K562 (cell line): ENCODE results near the gene PRKCE.

Experiments used
- ARHGAP35 ChIP-seq: fragments of 450-650 bp; IDR thresholded peaks from 2 replicates; pipeline ENCODE4 v1.6.1; 2018; ENCODE audit not compliant: partially characterized antibody
- CBX5 ChIP-seq: IDR thresholded peaks from 2 replicates; pipeline ENCODE4 v1.6.1; 2014; ENCODE audit warnings: low read depth, borderline replicate concordance
- DNMT1 ChIP-seq: fragments of 450-650 bp; IDR thresholded peaks from 2 replicates; pipeline ENCODE4 v1.6.1; 2016; ENCODE audit warnings: antibody characterized with exemption, mild to moderate bottlenecking
- POLR2A ChIP-seq: fragments of 450-650 bp; conservative IDR thresholded peaks from 2 replicates; pipeline ENCODE4 v1.6.1; 2016
- POLR2AphosphoS5 ChIP-seq: IDR thresholded peaks from 2 replicates; pipeline ENCODE4 v1.6.1; 2011; ENCODE audit warnings: mild to moderate bottlenecking, low read depth, low read length, moderate library complexity; ENCODE audit not compliant: control insufficient read depth, insufficient read depth
- TCF7 ChIP-seq: sonication (generic); IDR thresholded peaks from 2 replicates; pipeline ENCODE4 v1.6.1; 2016; ENCODE audit warnings: antibody characterized with exemption, borderline replicate concordance
- ZNF431 ChIP-seq: sonication (generic); formaldehyde crosslinking; IDR thresholded peaks from 2 replicates; pipeline ENCODE4 v1.8.0; 2022; ENCODE audit warnings: mild to moderate bottlenecking, missing genetic modification reagents
- TF ChIP-seq, protein P1 (sequence below): fragments of 450-650 bp; IDR thresholded peaks from 2 replicates; pipeline ENCODE4 v1.7.1; 2018; ENCODE audit warnings: mild to moderate bottlenecking, low read depth; ENCODE audit not compliant: partially characterized antibody
- TF ChIP-seq, protein P2 (sequence below): fragments of 450-650 bp; formaldehyde crosslinking; IDR thresholded peaks from 2 replicates; pipeline ENCODE4 v1.4.0; 2020; ENCODE audit warnings: mild to moderate bottlenecking, moderate library complexity
- TF ChIP-seq, protein P3 (sequence below), 2 experiments: fragments of 450-650 bp in 1 of 2; sonication (generic) in 1 of 2; formaldehyde crosslinking in 1 of 2; IDR thresholded peaks in 1 of 2; conservative IDR thresholded peaks in 1 of 2; 2 replicates each; pipeline versions ENCODE4 v1.6.1 to v1.8.1; 2016 to 2023; ENCODE audit warnings: mild to moderate bottlenecking in 2 of 2, moderate library complexity in 2 of 2, inconsistent platforms in 1 of 2, missing genetic modification reagents in 1 of 2
- TF ChIP-seq, protein P4 (sequence below), 3 experiments: IDR thresholded peaks in 2 of 3; conservative IDR thresholded peaks in 1 of 3; 2 replicates each; pipeline ENCODE4 v1.5.1; 2011 to 2012; ENCODE audit warnings: low read length in 3 of 3, mild to moderate bottlenecking in 3 of 3, control low read depth in 2 of 3, improper control_type of control experiment in 1 of 3, inconsistent platforms in 1 of 3, low read depth in 1 of 3, mixed read lengths in 1 of 3, moderate library complexity in 1 of 3; ENCODE audit not compliant: insufficient read depth in 2 of 3
- TF ChIP-seq, protein P5 (sequence below): sonication (generic); formaldehyde crosslinking; IDR thresholded peaks from 2 replicates; pipeline ENCODE4 v1.8.0; 2023; ENCODE audit warnings: mild to moderate bottlenecking, missing genetic modification reagents

DNA sequence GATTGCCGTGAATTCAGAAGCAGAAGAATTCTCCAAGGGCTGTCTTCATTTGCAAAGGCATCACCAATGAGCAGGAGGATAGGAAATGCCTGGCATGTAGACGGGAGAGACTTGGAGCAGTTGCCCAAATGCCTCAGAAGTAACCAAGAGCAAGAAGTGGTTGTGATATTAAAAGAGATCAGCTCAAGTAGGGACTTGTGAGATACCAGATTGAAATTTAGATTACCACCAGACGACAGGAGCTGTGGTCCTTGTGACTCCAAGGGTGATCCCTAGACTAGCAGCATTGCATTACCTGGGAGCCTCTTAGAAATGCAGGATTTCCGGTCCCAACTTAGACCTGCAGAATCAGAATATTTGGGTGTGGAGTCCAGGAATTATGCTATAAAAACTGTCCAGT, 417.2 kb downstream of the PRKCE start:
- TF ChIP-seq ARHGAP35: no peak
- TF ChIP-seq, protein P1, sequence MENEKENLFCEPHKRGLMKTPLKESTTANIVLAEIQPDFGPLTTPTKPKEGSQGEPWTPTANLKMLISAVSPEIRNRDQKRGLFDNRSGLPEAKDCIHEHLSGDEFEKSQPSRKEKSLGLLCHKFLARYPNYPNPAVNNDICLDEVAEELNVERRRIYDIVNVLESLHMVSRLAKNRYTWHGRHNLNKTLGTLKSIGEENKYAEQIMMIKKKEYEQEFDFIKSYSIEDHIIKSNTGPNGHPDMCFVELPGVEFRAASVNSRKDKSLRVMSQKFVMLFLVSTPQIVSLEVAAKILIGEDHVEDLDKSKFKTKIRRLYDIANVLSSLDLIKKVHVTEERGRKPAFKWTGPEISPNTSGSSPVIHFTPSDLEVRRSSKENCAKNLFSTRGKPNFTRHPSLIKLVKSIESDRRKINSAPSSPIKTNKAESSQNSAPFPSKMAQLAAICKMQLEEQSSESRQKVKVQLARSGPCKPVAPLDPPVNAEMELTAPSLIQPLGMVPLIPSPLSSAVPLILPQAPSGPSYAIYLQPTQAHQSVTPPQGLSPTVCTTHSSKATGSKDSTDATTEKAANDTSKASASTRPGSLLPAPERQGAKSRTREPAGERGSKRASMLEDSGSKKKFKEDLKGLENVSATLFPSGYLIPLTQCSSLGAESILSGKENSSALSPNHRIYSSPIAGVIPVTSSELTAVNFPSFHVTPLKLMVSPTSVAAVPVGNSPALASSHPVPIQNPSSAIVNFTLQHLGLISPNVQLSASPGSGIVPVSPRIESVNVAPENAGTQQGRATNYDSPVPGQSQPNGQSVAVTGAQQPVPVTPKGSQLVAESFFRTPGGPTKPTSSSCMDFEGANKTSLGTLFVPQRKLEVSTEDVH: no peak
- TF ChIP-seq TCF7: no peak
- TF ChIP-seq, protein P2, sequence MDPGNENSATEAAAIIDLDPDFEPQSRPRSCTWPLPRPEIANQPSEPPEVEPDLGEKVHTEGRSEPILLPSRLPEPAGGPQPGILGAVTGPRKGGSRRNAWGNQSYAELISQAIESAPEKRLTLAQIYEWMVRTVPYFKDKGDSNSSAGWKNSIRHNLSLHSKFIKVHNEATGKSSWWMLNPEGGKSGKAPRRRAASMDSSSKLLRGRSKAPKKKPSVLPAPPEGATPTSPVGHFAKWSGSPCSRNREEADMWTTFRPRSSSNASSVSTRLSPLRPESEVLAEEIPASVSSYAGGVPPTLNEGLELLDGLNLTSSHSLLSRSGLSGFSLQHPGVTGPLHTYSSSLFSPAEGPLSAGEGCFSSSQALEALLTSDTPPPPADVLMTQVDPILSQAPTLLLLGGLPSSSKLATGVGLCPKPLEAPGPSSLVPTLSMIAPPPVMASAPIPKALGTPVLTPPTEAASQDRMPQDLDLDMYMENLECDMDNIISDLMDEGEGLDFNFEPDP (CRISPR knock-in tag): no peak
- TF ChIP-seq, protein P3, sequence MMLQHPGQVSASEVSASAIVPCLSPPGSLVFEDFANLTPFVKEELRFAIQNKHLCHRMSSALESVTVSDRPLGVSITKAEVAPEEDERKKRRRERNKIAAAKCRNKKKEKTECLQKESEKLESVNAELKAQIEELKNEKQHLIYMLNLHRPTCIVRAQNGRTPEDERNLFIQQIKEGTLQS (IDR thresholded peaks at IDR 0.05): no peak
- TF ChIP-seq, protein P3 (CRISPR knock-in tag; conservative IDR thresholded peaks at IDR 0.05): no peak
- TF ChIP-seq POLR2AphosphoS5: no peak
- no peak for TF ChIP-seq POLR2A
- no peak for TF ChIP-seq CBX5
- TF ChIP-seq, protein P4, sequence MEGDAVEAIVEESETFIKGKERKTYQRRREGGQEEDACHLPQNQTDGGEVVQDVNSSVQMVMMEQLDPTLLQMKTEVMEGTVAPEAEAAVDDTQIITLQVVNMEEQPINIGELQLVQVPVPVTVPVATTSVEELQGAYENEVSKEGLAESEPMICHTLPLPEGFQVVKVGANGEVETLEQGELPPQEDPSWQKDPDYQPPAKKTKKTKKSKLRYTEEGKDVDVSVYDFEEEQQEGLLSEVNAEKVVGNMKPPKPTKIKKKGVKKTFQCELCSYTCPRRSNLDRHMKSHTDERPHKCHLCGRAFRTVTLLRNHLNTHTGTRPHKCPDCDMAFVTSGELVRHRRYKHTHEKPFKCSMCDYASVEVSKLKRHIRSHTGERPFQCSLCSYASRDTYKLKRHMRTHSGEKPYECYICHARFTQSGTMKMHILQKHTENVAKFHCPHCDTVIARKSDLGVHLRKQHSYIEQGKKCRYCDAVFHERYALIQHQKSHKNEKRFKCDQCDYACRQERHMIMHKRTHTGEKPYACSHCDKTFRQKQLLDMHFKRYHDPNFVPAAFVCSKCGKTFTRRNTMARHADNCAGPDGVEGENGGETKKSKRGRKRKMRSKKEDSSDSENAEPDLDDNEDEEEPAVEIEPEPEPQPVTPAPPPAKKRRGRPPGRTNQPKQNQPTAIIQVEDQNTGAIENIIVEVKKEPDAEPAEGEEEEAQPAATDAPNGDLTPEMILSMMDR (IDR thresholded peaks at IDR 0.05 in 2 of 3, conservative IDR thresholded peaks at IDR 0.05 in 1 of 3; ENCODE audit: insufficient read depth in 2 of 3, low read depth in 1 of 3, low read length in 3 of 3): no peak
- no peak for TF ChIP-seq ZNF431 (CRISPR knock-in tag)
- TF ChIP-seq DNMT1: no peak
- TF ChIP-seq, protein P5, sequence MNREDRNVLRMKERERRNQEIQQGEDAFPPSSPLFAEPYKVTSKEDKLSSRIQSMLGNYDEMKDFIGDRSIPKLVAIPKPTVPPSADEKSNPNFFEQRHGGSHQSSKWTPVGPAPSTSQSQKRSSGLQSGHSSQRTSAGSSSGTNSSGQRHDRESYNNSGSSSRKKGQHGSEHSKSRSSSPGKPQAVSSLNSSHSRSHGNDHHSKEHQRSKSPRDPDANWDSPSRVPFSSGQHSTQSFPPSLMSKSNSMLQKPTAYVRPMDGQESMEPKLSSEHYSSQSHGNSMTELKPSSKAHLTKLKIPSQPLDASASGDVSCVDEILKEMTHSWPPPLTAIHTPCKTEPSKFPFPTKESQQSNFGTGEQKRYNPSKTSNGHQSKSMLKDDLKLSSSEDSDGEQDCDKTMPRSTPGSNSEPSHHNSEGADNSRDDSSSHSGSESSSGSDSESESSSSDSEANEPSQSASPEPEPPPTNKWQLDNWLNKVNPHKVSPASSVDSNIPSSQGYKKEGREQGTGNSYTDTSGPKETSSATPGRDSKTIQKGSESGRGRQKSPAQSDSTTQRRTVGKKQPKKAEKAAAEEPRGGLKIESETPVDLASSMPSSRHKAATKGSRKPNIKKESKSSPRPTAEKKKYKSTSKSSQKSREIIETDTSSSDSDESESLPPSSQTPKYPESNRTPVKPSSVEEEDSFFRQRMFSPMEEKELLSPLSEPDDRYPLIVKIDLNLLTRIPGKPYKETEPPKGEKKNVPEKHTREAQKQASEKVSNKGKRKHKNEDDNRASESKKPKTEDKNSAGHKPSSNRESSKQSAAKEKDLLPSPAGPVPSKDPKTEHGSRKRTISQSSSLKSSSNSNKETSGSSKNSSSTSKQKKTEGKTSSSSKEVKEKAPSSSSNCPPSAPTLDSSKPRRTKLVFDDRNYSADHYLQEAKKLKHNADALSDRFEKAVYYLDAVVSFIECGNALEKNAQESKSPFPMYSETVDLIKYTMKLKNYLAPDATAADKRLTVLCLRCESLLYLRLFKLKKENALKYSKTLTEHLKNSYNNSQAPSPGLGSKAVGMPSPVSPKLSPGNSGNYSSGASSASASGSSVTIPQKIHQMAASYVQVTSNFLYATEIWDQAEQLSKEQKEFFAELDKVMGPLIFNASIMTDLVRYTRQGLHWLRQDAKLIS (CRISPR knock-in tag): no peak
